OCI-LY3 (cell line): ENCODE measurements around the gene KLHDC1.

Source experiments
- EZH2phosphoT487 ChIP-seq: fragments of 200-600 bp; shearing (Covaris generic); IDR thresholded peaks from 2 replicates; pipeline ENCODE4 v1.6.1; 2018; ENCODE audit warnings: antibody characterized with exemption, mixed run types, low read depth
- TF ChIP-seq, protein P1 (sequence below): fragments of 200-600, 300-600 bp; sonication (generic); IDR thresholded peaks from 2 replicates; pipeline ENCODE4 v1.5.1; 2014; ENCODE audit warnings: antibody characterized with exemption, low read length, low read depth

DNA sequence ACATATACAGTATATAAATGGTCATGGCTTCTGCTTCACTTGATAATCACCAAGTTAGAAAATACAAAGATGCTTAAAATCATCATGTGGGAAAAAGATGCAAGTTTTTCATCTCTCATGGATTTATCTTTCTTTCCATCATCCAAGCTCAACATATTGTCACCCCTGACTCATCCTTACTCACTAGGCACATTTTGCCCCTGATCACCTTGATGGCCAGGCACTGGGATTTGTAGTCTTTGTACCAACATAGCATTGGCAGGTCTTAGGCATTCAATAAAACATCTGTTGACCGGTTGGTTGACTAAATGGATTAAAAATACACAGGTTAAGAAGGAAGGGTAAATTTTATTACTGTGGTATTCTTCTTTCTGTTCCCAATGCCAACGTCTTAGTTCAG, 103.1 kb downstream of the KLHDC1 start:
- TF ChIP-seq, protein P1, sequence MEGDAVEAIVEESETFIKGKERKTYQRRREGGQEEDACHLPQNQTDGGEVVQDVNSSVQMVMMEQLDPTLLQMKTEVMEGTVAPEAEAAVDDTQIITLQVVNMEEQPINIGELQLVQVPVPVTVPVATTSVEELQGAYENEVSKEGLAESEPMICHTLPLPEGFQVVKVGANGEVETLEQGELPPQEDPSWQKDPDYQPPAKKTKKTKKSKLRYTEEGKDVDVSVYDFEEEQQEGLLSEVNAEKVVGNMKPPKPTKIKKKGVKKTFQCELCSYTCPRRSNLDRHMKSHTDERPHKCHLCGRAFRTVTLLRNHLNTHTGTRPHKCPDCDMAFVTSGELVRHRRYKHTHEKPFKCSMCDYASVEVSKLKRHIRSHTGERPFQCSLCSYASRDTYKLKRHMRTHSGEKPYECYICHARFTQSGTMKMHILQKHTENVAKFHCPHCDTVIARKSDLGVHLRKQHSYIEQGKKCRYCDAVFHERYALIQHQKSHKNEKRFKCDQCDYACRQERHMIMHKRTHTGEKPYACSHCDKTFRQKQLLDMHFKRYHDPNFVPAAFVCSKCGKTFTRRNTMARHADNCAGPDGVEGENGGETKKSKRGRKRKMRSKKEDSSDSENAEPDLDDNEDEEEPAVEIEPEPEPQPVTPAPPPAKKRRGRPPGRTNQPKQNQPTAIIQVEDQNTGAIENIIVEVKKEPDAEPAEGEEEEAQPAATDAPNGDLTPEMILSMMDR, result no peak
- TF ChIP-seq EZH2phosphoT487, result no peak
